Liver (tissue), 9 donors: ENCODE measurements around the gene OR51E1. TPM values are rescaled to one million over a fixed set of nuclear protein-coding genes. Genes with fewer than 3 reads are reported as not detected.

Experiments used
- DNase-seq: peaks from one replicate; pipeline ENCODE4 v3.0.0-alpha.2; 2017; ENCODE audit warnings: low spot score
- H3K27ac ChIP-seq, 2 donors: one replicate each; pipeline ENCODE4 v1.7.0; 2013; ENCODE audit warnings: inconsistent platforms in 2 of 2, low read length in 2 of 2, control low read depth in 1 of 2, low read depth in 1 of 2, mild to moderate bottlenecking in 1 of 2
- H3K27me3 ChIP-seq, 4 donors: one replicate each; pipeline versions ENCODE4 v1.6.1 to v1.7.0; 2013; ENCODE audit warnings: low read length in 3 of 4, inconsistent platforms in 1 of 4, mild to moderate bottlenecking in 1 of 4, moderate library complexity in 1 of 4; ENCODE audit not compliant: control insufficient read depth in 4 of 4, insufficient read depth in 4 of 4
- H3K36me3 ChIP-seq, 4 donors: one replicate each; pipeline versions ENCODE4 v1.6.1 to v1.7.0; 2013; ENCODE audit warnings: low read length in 3 of 4, mild to moderate bottlenecking in 3 of 4, low read depth in 1 of 4, moderate library complexity in 1 of 4; ENCODE audit not compliant: control insufficient read depth in 4 of 4, insufficient read depth in 3 of 4
- H3K4me1 ChIP-seq, 4 donors: one replicate each; pipeline versions ENCODE4 v1.6.1 to v1.7.0; 2013; ENCODE audit warnings: low read length in 3 of 4, mild to moderate bottlenecking in 3 of 4, moderate library complexity in 1 of 4; ENCODE audit not compliant: control insufficient read depth in 4 of 4, insufficient read depth in 4 of 4
- H3K4me3 ChIP-seq, 3 donors: one replicate each; pipeline versions ENCODE4 v1.6.1 to v1.7.0; 2013; ENCODE audit warnings: low read length in 3 of 3, control low read depth in 1 of 3, low read depth in 1 of 3, mild to moderate bottlenecking in 1 of 3
- H3K9ac ChIP-seq, 2 donors: one replicate each; pipeline ENCODE4 v1.7.0; 2013; ENCODE audit warnings: low read length in 2 of 2, mild to moderate bottlenecking in 2 of 2, moderate library complexity in 2 of 2, control low read depth in 1 of 2, low read depth in 1 of 2
- H3K9me3 ChIP-seq, 4 donors: one replicate each; pipeline versions ENCODE4 v1.6.1 to v1.7.0; 2013; ENCODE audit warnings: low read length in 3 of 4; ENCODE audit not compliant: control insufficient read depth in 4 of 4
- FOXA1 ChIP-seq: IDR thresholded peaks from 2 replicates; pipeline ENCODE4 v1.6.1; 2016; ENCODE audit warnings: antibody characterized with exemption
- FOXA2 ChIP-seq: IDR thresholded peaks from 2 replicates; pipeline ENCODE4 v1.6.1; 2016; ENCODE audit warnings: antibody characterized with exemption
- GABPA ChIP-seq, 2 donors: IDR thresholded peaks in 1 of 2; conservative IDR thresholded peaks in 1 of 2; 2 replicates each; pipeline ENCODE4 v1.6.1; 2016; ENCODE audit warnings: antibody characterized with exemption in 2 of 2, mild to moderate bottlenecking in 1 of 2, moderate library complexity in 1 of 2
- HNF4A ChIP-seq, 2 donors: conservative IDR thresholded peaks; 2 replicates each; pipeline ENCODE4 v1.6.1; 2016; ENCODE audit warnings: antibody characterized with exemption in 2 of 2, mild to moderate bottlenecking in 2 of 2
- HNF4G ChIP-seq: IDR thresholded peaks from 2 replicates; pipeline ENCODE4 v1.6.1; 2016; ENCODE audit warnings: antibody characterized with exemption
- JUND ChIP-seq, 2 donors: IDR thresholded peaks; 2 replicates each; pipeline ENCODE4 v1.6.1; 2016; ENCODE audit warnings: antibody characterized with exemption in 2 of 2
- NR2F2 ChIP-seq: IDR thresholded peaks from 2 replicates; pipeline ENCODE4 v1.6.1; 2016; ENCODE audit warnings: antibody characterized with exemption
- RAD21 ChIP-seq, 2 donors: IDR thresholded peaks; 2 replicates each; pipeline ENCODE4 v1.6.1; 2016; ENCODE audit warnings: antibody characterized with exemption in 2 of 2, mild to moderate bottlenecking in 2 of 2
- RXRA ChIP-seq, 2 donors: IDR thresholded peaks; 2 replicates each; pipeline ENCODE4 v1.6.1; 2017 to 2018; ENCODE audit warnings: antibody characterized with exemption in 2 of 2, mild to moderate bottlenecking in 1 of 2
- SP1 ChIP-seq: IDR thresholded peaks from 2 replicates; pipeline ENCODE4 v1.6.1; 2018; ENCODE audit warnings: antibody characterized with exemption, mild to moderate bottlenecking
- TAF1 ChIP-seq: conservative IDR thresholded peaks from 2 replicates; pipeline ENCODE4 v1.6.1; 2016; ENCODE audit warnings: antibody characterized with exemption, mild to moderate bottlenecking
- YY1 ChIP-seq: IDR thresholded peaks from 2 replicates; pipeline ENCODE4 v1.6.1; 2016; ENCODE audit warnings: antibody characterized with exemption, mild to moderate bottlenecking
- WGBS: extraction: QIAGEN DNeasy Blood & Tissue Kit; methylation state at CpG from one replicate; pipeline ENCODE4 v1.1.7; 2013; 5-methylcytosine and 5-hydroxymethylcytosine counted together
- polyA plus RNA-seq, 2 donors: library from polyadenylated mRNA; stranded (reverse) in 1 of 2; unstranded in 1 of 2; fragments of 200-250 nt in 1 of 2; fragments of >200 nt in 1 of 2; fragmentation: Nextera tagmentation in 1 of 2; extraction: Ambion mirVana in 1 of 2; gene quantifications; one replicate each; pipeline versions ENCODE4 v1.2.1 to v1.2.3, GENCODE V29; 2013 to 2015
- total RNA-seq, 2 donors: library from RNA; depleted of rRNA; stranded (reverse); fragments of >200 nt; gene quantifications; one replicate each; pipeline ENCODE4 v1.2.3, GENCODE V29; 2014
- TF ChIP-seq, protein P1 (sequence below): IDR thresholded peaks from 2 replicates; pipeline ENCODE4 v1.6.1; 2016; ENCODE audit warnings: antibody characterized with exemption
- TF ChIP-seq, protein P2 (sequence below): fragments of 150-350 bp; IDR thresholded peaks from 2 replicates; pipeline ENCODE4 v1.5.1; 2017; ENCODE audit warnings: improper control_type of control experiment, low read depth, low read length; ENCODE audit not compliant: missing input control
- TF ChIP-seq, protein P3 (sequence below): IDR thresholded peaks from 2 replicates; pipeline ENCODE4 v1.6.1; 2016; ENCODE audit warnings: antibody characterized with exemption, mild to moderate bottlenecking
- TF ChIP-seq, protein P4 (sequence below): IDR thresholded peaks from 2 replicates; pipeline ENCODE4 v1.6.1; 2016; ENCODE audit warnings: antibody characterized with exemption
- donor health status: healthy.
- donor health status: healthy.
- donor health status: healthy.
- donor health status: healthy.
- donor health status: healthy.

Gene OR51E1
- total and polyA plus RNA-seq, 4 donors = 0.05 to 0.08 TPM; not detected in 2

DNA sequence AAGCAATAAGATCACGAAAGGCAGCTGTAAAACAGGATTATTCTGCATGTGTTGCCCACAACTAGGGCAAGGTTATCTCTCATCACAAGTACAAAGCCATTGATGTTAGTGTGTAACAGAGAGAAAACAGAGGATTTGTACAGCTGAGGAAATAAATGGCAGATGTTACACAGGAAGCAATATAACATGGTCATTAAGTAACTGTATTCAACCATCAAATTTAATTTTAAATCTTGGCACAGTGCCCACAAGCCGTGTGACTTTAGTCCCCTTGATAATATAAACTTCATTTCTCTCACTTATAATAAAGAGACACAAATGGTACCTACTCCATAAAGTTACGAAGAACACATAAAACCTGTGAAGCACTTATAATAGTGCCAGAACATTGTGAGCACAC lies 36.6 kb downstream of the OR51E1 start (continued):
- TF ChIP-seq, protein P1, sequence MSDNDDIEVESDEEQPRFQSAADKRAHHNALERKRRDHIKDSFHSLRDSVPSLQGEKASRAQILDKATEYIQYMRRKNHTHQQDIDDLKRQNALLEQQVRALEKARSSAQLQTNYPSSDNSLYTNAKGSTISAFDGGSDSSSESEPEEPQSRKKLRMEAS = no peak
- TF ChIP-seq RXRA (IDR thresholded peaks at IDR 0.05) = no peak
- TF ChIP-seq FOXA1 = no peak
- no peak for TF ChIP-seq FOXA2

DNA sequence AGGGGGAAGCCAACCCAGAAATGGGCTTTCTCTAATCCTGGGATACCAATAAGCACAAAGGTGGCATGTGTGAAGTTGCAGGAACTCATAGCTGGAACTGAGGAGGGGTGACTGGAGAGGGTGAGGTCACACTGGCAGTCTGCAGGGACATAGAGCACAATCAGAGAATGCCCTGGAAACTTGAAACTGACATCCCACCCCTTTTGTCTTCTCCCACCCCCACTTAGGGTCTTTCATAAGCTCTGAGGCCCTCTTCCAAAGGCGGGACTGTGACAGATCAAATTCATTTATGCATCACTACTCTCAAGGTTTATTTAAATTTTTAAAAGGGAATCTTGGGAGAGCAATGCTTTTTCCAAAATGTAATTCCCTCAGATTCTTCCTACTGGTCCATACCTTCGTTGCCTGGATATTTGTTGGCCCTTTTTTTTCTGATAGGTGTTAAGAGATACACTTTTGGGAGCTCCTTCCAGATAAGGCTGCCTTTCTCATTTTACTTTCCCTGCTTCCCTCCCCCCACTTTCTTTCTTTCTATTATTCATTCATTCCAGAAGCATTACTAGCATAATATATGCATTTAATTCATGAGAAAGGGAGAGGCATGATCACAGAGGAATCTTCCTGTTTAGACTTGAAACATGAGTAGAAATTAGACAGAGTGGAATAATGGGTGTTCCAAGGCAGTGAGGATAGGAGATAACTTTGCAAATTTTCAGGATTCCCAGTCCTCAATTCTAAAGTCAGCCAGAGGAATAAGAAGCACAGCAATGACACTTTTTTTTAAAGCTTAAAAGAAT lies 39.0 kb downstream of the OR51E1 start:
- no peak for DNase-seq
- TF ChIP-seq NR2F2 (no peak), SP1 (no peak), GABPA (IDR thresholded peaks at IDR 0.05 in 1 of 2, conservative IDR thresholded peaks at IDR 0.05 in 1 of 2) (no peak), FOXA1 (no peak), YY1 (no peak), FOXA2 (no peak), JUND (IDR thresholded peaks at IDR 0.05) (no peak)
- TF ChIP-seq, protein P1 = no peak
- TF ChIP-seq, protein P2, sequence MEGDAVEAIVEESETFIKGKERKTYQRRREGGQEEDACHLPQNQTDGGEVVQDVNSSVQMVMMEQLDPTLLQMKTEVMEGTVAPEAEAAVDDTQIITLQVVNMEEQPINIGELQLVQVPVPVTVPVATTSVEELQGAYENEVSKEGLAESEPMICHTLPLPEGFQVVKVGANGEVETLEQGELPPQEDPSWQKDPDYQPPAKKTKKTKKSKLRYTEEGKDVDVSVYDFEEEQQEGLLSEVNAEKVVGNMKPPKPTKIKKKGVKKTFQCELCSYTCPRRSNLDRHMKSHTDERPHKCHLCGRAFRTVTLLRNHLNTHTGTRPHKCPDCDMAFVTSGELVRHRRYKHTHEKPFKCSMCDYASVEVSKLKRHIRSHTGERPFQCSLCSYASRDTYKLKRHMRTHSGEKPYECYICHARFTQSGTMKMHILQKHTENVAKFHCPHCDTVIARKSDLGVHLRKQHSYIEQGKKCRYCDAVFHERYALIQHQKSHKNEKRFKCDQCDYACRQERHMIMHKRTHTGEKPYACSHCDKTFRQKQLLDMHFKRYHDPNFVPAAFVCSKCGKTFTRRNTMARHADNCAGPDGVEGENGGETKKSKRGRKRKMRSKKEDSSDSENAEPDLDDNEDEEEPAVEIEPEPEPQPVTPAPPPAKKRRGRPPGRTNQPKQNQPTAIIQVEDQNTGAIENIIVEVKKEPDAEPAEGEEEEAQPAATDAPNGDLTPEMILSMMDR = no peak
- TF ChIP-seq, protein P3, sequence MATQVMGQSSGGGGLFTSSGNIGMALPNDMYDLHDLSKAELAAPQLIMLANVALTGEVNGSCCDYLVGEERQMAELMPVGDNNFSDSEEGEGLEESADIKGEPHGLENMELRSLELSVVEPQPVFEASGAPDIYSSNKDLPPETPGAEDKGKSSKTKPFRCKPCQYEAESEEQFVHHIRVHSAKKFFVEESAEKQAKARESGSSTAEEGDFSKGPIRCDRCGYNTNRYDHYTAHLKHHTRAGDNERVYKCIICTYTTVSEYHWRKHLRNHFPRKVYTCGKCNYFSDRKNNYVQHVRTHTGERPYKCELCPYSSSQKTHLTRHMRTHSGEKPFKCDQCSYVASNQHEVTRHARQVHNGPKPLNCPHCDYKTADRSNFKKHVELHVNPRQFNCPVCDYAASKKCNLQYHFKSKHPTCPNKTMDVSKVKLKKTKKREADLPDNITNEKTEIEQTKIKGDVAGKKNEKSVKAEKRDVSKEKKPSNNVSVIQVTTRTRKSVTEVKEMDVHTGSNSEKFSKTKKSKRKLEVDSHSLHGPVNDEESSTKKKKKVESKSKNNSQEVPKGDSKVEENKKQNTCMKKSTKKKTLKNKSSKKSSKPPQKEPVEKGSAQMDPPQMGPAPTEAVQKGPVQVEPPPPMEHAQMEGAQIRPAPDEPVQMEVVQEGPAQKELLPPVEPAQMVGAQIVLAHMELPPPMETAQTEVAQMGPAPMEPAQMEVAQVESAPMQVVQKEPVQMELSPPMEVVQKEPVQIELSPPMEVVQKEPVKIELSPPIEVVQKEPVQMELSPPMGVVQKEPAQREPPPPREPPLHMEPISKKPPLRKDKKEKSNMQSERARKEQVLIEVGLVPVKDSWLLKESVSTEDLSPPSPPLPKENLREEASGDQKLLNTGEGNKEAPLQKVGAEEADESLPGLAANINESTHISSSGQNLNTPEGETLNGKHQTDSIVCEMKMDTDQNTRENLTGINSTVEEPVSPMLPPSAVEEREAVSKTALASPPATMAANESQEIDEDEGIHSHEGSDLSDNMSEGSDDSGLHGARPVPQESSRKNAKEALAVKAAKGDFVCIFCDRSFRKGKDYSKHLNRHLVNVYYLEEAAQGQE = no peak
- Histone ChIP-seq H3K36me3 (no peaks in the 10 kb centered on the region), H3K27me3 (no peaks in the 10 kb centered on the region), H3K9ac (no peak overlapping the region), H3K9me3 (no peaks in the 10 kb centered on the region), H3K4me3 (no peak overlapping the region), H3K4me1 (no peaks in the 10 kb centered on the region), H3K27ac (no peak overlapping the region)
- WGBS = 69% methylated on average over 2 of the region's 2 CpGs

DNA sequence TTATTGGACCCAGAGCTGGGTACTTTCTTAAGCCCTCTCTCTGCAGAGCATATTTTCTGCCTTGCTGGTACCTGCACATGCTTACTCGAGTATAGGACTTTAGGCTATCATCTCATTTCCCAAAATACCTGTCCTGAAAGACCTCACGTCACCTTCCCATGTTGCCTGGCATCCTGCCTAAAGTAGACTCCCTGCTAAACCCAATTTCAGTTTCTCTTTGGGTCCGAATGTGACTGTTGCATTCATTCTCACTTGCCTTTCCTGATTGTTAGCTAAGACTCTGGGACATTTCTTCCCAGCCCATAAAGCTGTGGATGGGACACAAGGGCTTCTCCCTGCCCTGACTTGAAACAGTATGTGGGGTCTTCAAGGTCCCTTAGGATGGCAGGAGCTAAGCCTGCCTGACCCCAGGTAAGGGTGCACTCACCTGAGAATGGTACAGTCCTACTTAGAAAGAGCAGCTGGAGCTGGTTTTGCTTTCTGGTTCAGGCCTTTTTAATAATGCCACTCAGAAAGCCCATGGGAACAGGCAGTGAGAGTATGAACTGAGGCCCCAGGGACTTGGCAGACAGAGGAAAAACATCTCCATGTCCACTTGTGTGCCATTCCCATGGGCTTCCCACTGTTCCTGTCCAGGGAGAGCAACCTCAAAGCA lies 41.0 kb downstream of the OR51E1 start:
- Histone ChIP-seq H3K4me3 (no peak overlapping the region), H3K9me3 (no peaks in the 10 kb centered on the region), H3K4me1 (no peaks in the 10 kb centered on the region), H3K27me3 (no peaks in the 10 kb centered on the region), H3K9ac (no peak overlapping the region), H3K36me3 (no peaks in the 10 kb centered on the region), H3K27ac (no peak overlapping the region)
- WGBS = 65% methylated on average over 3 of the region's 3 CpGs
- no peak for DNase-seq
- TF ChIP-seq, protein P3 = no peak
- TF ChIP-seq NR2F2 (no peak), FOXA1 (no peak), FOXA2 (no peak), JUND (IDR thresholded peaks at IDR 0.05) (no peak), HNF4G (no peak), GABPA (IDR thresholded peaks at IDR 0.05 in 1 of 2, conservative IDR thresholded peaks at IDR 0.05 in 1 of 2) (no peak), SP1 (no peak), TAF1 (no peak), YY1 (no peak), RAD21 (IDR thresholded peaks at IDR 0.05) (no peak), HNF4A (conservative IDR thresholded peaks at IDR 0.05) (no peak)
- TF ChIP-seq, protein P1 = no peak
- TF ChIP-seq, protein P4, sequence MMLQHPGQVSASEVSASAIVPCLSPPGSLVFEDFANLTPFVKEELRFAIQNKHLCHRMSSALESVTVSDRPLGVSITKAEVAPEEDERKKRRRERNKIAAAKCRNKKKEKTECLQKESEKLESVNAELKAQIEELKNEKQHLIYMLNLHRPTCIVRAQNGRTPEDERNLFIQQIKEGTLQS = no peak
